DND-41 (cell line): Measurements from ENCODE around the gene STYXL2.

ENCODE experiments used
- ATAC-seq: fragments of 200-7000 bp; cut with Tn5 transposase; 3 replicates; pipeline ENCODE4 v1.9.1; 2021; ENCODE audit warnings: low read depth; ENCODE audit not compliant: insufficient read depth
- DNase-seq: peaks from one replicate; pipeline ENCODE4 v3.0.0-alpha.2; 2020
- H2AFZ ChIP-seq: 2 replicates; pipeline ENCODE4 v1.6.0; 2012; ENCODE audit warnings: low read depth, low read length
- H3K27ac ChIP-seq: 2 replicates; pipeline ENCODE4 v1.5.1; 2012; ENCODE audit warnings: low read length, inconsistent platforms
- H3K27me3 ChIP-seq: fragments of 200-600 bp; sonication (generic); 2 replicates; pipeline ENCODE4 v1.6.0; 2012; ENCODE audit warnings: low read length, mild to moderate bottlenecking, inconsistent platforms; ENCODE audit not compliant: insufficient read depth, poor library complexity
- H3K36me3 ChIP-seq: 2 replicates; pipeline ENCODE4 v1.5.1; 2012; ENCODE audit warnings: low read length, inconsistent platforms; ENCODE audit not compliant: insufficient read depth
- H3K4me1 ChIP-seq: 2 replicates; pipeline ENCODE4 v1.5.1; 2012; ENCODE audit warnings: mild to moderate bottlenecking, low read length; ENCODE audit not compliant: insufficient read depth
- H3K4me2 ChIP-seq: 2 replicates; pipeline ENCODE4 v1.6.0; 2012; ENCODE audit warnings: mild to moderate bottlenecking, moderate library complexity, low read length, inconsistent platforms; ENCODE audit not compliant: insufficient read depth
- H3K4me3 ChIP-seq, 2 experiments: fragments of 200-600 bp in 1 of 2; shearing (Covaris generic) in 1 of 2; 2 replicates each; pipeline ENCODE4 v1.5.1; 2012 to 2016; ENCODE audit warnings: inconsistent platforms in 2 of 2, low read length in 2 of 2, mild to moderate bottlenecking in 2 of 2, low read depth in 1 of 2, moderate library complexity in 1 of 2
- H3K79me2 ChIP-seq: 2 replicates; pipeline ENCODE4 v1.6.0; 2012; ENCODE audit warnings: low read length, inconsistent platforms; ENCODE audit not compliant: insufficient read depth
- H3K9ac ChIP-seq: 2 replicates; pipeline ENCODE4 v1.6.0; 2012; ENCODE audit warnings: low read depth, mild to moderate bottlenecking, inconsistent platforms, low read length, moderate library complexity
- H3K9me3 ChIP-seq: 2 replicates; pipeline ENCODE4 v1.5.1; 2012; ENCODE audit warnings: low read length, moderate library complexity, mild to moderate bottlenecking, inconsistent platforms; ENCODE audit not compliant: insufficient read depth, severe bottlenecking
- H4K20me1 ChIP-seq: 2 replicates; pipeline ENCODE4 v1.6.0; 2012; ENCODE audit warnings: low read length; ENCODE audit not compliant: insufficient read depth
- EZH2 ChIP-seq: IDR thresholded peaks from 3 replicates; pipeline ENCODE4 v1.6.1; 2012; ENCODE audit warnings: borderline replicate concordance, low read depth, mild to moderate bottlenecking, moderate library complexity, low read length, inconsistent platforms; ENCODE audit not compliant: severe bottlenecking
- TF ChIP-seq, protein P1 (sequence below): IDR thresholded peaks from 2 replicates; pipeline ENCODE4 v1.5.1; 2012; ENCODE audit warnings: borderline replicate concordance, low read length, moderate library complexity, mild to moderate bottlenecking; ENCODE audit not compliant: poor library complexity, severe bottlenecking; ENCODE audit errors: extremely low read depth

STYXL2 gene

DNA sequence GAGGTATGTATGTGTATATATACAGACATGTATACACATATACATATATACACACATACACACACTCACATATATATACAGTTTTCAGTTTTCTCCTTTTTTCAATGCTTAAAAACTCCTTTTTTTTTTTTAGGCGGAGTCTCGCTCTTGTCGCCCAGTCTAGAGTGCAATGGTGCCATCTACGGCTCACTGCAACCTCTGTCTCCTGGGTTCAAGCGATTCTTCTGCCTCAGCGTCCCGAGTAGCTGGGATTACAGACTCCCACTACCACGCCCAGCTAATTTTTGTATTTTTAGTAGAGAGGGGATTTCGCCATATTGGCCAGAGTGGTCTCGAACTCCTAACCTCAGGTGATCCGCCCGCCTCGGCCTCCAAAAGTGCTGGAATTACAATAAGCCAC, 27.0 kb downstream of the STYXL2 start:
- Histone ChIP-seq H4K20me1 (no peaks in the 10 kb centered on the region), H3K36me3 (no peaks in the 10 kb centered on the region), H3K4me1 (no peaks in the 10 kb centered on the region), H3K79me2 (no peaks in the 10 kb centered on the region), H3K27ac (no peak overlapping the region), H2AFZ (no peak overlapping the region), H3K4me3 (no peak overlapping the region), H3K9ac (no peak overlapping the region), H3K27me3 (no peaks in the 10 kb centered on the region), H3K4me2 (no peak overlapping the region), H3K9me3 (no peaks in the 10 kb centered on the region)
- DNase-seq (no peak), ATAC-seq (peak; percentile 35; the same call in 1 of the 3 replicates)
- TF ChIP-seq, protein P1, sequence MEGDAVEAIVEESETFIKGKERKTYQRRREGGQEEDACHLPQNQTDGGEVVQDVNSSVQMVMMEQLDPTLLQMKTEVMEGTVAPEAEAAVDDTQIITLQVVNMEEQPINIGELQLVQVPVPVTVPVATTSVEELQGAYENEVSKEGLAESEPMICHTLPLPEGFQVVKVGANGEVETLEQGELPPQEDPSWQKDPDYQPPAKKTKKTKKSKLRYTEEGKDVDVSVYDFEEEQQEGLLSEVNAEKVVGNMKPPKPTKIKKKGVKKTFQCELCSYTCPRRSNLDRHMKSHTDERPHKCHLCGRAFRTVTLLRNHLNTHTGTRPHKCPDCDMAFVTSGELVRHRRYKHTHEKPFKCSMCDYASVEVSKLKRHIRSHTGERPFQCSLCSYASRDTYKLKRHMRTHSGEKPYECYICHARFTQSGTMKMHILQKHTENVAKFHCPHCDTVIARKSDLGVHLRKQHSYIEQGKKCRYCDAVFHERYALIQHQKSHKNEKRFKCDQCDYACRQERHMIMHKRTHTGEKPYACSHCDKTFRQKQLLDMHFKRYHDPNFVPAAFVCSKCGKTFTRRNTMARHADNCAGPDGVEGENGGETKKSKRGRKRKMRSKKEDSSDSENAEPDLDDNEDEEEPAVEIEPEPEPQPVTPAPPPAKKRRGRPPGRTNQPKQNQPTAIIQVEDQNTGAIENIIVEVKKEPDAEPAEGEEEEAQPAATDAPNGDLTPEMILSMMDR, result peak; percentile 26
- TF ChIP-seq EZH2, result no peak

DNA sequence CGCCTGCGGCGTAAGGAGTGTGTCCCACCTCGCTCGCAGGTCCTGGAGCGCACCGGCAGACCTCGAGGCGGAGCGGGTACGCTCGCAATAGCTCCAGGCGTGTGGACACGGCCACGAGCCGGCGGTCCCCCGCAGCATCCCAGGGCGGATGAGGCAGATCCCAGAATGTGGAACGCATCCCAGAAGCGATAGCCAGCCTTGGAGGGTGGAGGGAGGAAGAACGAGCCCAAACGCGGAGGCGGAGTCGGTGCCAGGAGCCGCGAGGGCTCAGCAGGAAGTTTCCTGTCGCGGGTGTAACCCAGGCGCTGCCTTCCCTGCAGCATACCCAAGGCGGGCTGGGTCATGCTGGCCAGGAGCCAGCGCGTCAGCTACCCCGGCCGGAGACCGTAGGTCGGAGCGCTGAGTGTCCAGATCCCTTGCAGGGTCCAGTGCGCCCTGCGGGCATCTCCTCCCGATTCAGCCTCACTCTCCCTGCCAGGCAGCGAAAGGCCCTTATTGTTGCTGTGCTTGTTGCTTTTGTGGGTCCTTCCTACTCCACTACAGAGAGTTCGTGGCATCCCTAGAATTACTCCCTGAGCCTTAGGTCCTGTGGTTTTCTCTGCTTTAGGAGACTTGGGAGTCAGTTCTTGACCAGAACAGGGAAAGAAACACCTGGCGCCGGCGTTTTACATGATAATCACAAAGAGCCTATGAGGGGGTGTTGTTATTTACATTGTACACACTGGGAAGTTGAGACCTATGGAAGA, 27.7 kb downstream of the STYXL2 start:
- Histone ChIP-seq H2AFZ (no peak overlapping the region), H3K9ac (no peak overlapping the region)

DNA sequence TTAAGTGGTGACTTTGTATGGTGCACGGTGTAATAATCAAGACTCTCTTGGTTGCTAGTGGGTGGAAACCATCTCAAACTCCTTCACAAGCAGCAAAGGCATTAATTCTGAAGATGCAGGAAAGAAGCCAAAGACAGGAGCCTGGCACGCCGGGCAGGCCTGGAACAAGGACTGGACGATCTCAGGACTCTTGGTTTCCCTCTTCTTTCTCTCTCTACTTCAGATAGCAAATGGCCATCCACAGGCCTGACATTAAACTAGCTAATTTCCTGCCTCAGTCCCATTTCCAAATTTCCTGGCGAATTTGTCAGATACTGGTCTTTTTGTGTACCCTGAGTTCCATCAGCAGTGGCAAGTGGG, 28.2 kb downstream of the STYXL2 start:
- Histone ChIP-seq H3K4me3 (no peak overlapping the region), H4K20me1 (no peaks in the 10 kb centered on the region), H3K9ac (no peak overlapping the region), H3K79me2 (no peaks in the 10 kb centered on the region), H3K4me1 (no peaks in the 10 kb centered on the region), H2AFZ (no peak overlapping the region), H3K4me2 (no peak overlapping the region), H3K9me3 (no peaks in the 10 kb centered on the region), H3K36me3 (no peaks in the 10 kb centered on the region), H3K27ac (no peak overlapping the region), H3K27me3 (no peaks in the 10 kb centered on the region)
- DNase-seq (no peak), ATAC-seq (no peak)
- TF ChIP-seq, protein P1, result no peak
- no peak for TF ChIP-seq EZH2

More for the DNA sequence above, 27.7 kb downstream of the STYXL2 start:
- no peak for TF ChIP-seq EZH2
- TF ChIP-seq, protein P1, result no peak
- Histone ChIP-seq H4K20me1 (no peaks in the 10 kb centered on the region), H3K27me3 (no peaks in the 10 kb centered on the region), H3K79me2 (no peaks in the 10 kb centered on the region), H3K36me3 (no peaks in the 10 kb centered on the region), H3K4me1 (no peaks in the 10 kb centered on the region), H3K27ac (no peak overlapping the region), H3K4me3 (no peak overlapping the region), H3K9me3 (no peaks in the 10 kb centered on the region), H3K4me2 (no peak overlapping the region)
- DNase-seq (peak; percentile 35), ATAC-seq (peak; percentile 48)
